Ramos (cell line): ENCODE results near the gene GUCY2C.

ENCODE experiments used
- in situ Hi-C: fragments of 300-500 bp; cut with MboI; formaldehyde crosslinking; loops from one replicate; pipeline ENCODE4 v1.14.3; 2022; ENCODE audit warnings: low sequenced_read_pairs; ENCODE audit not compliant: unreplicated experiment

GUCY2C gene

GRCh38 chr12:14635776-14636175, 60.6 kb downstream of the GUCY2C start:
- in situ Hi-C loops: loop anchor here (10.0 to 25.0 kb wide), 2 partner anchors 79 to 398 kb away; no protein-coding TSS in a partner anchor

- in situ Hi-C loops: loop anchor here (10.0 to 25.0 kb wide), 2 partner anchors 84 to 393 kb away; no protein-coding TSS in a partner anchor
These were observed 65.6 kb downstream of the GUCY2C start for GRCh38 chr12:14630793-14631192.

GRCh38 chr12:14629832-14630710, 66.3 kb downstream of the GUCY2C start:
- in situ Hi-C loops: loop anchor here (10.0 to 25.0 kb wide), 2 partner anchors 85 to 393 kb away; no protein-coding TSS in a partner anchor

- in situ Hi-C loops: loop anchor here (25.0 kb wide), 1 partner anchor 391 kb away; no protein-coding TSS in a partner anchor
These were observed 67.6 kb downstream of the GUCY2C start for GRCh38 chr12:14628771-14629170.

- in situ Hi-C loops: no loop called here
These were observed 74.6 kb downstream of the GUCY2C start for GRCh38 chr12:14621826-14622225.

GRCh38 chr12:14619741-14620501, 76.5 kb downstream of the GUCY2C start:
- in situ Hi-C loops: no loop called here

GRCh38 chr12:14618983-14619382, 77.4 kb downstream of the GUCY2C start:
- in situ Hi-C loops: no loop called here

GRCh38 chr12:14614704-14615121, 81.7 kb downstream of the GUCY2C start:
- in situ Hi-C loops: no loop called here

- in situ Hi-C loops: no loop called here
These were observed 82.7 kb downstream of the GUCY2C start for GRCh38 chr12:14613718-14614117.

- in situ Hi-C loops: no loop called here
These were observed 83.4 kb downstream of the GUCY2C start for GRCh38 chr12:14612898-14613445.

- in situ Hi-C loops: no loop called here
These were observed 84.1 kb downstream of the GUCY2C start for GRCh38 chr12:14612250-14612649.

GRCh38 chr12:14611640-14612203, 84.7 kb downstream of the GUCY2C start:
- in situ Hi-C loops: no loop called here

GRCh38 chr12:14607568-14607967, 88.8 kb downstream of the GUCY2C start:
- in situ Hi-C loops: no loop called here

- in situ Hi-C loops: no loop called here
These were observed 90.9 kb downstream of the GUCY2C start for GRCh38 chr12:14605401-14605989.

- in situ Hi-C loops: no loop called here
These were observed 94.5 kb downstream of the GUCY2C start for GRCh38 chr12:14601692-14602478.

GRCh38 chr12:14597480-14597879, 98.9 kb downstream of the GUCY2C start:
- in situ Hi-C loops: no loop called here

- in situ Hi-C loops: no loop called here
These were observed 104.7 kb downstream of the GUCY2C start for GRCh38 chr12:14591719-14592118.

GRCh38 chr12:14589169-14590004, 107.0 kb downstream of the GUCY2C start:
- in situ Hi-C loops: no loop called here
